Fibroblast of pulmonary artery (primary cell): ENCODE measurements around the gene BCL7A.

ENCODE experiments used
- DNase-seq: peaks from one replicate; pipeline ENCODE4 v3.0.0-alpha.2; 2010; ENCODE audit warnings: low read depth
- H3K4me3 ChIP-seq: replicated peaks from 2 replicates; pipeline ENCODE4 v1.5.1; 2011; ENCODE audit warnings: low read depth, mild to moderate bottlenecking, control low read depth, low read length, moderate library complexity
- CTCF ChIP-seq: IDR thresholded peaks from 2 replicates; pipeline ENCODE4 v1.5.1; 2011; ENCODE audit warnings: mild to moderate bottlenecking, control low read depth, low read length, inconsistent platforms; ENCODE audit errors: missing control alignments

Gene BCL7A

GRCh38 chr12:122021822-122022392 lies at the start of gene BCL7A:
TSS of gene BCL7A (plus strand) at chr12:122021884. CDS start at chr12:122022092, 208 bp downstream.
- TF ChIP-seq CTCF, result no peak
- DNase-seq, result peak; percentile 81
- peak within 1 kb of the TSS; percentile 59 for H3K4me3 ChIP-seq

GRCh38 chr12:121974026-121974985 lies 47.4 kb upstream of the BCL7A start:
- DNase-seq, result no peak
- H3K4me3 ChIP-seq, result no peak overlapping the region
- no peak for TF ChIP-seq CTCF

GRCh38 chr12:121975021-121975420 lies 46.7 kb upstream of the BCL7A start:
- no peak for DNase-seq

GRCh38 chr12:121976950-121977349 lies 44.7 kb upstream of the BCL7A start:
- TF ChIP-seq CTCF, result no peak
- DNase-seq, result no peak
- H3K4me3 ChIP-seq, result no peak overlapping the region

More at GRCh38 chr12:121975021-121975420, 46.7 kb upstream of the BCL7A start:
- H3K4me3 ChIP-seq, result no peak overlapping the region
- TF ChIP-seq CTCF, result no peak

GRCh38 chr12:121980191-121980891 lies 41.3 kb upstream of the BCL7A start:
- peak; percentile 26 for DNase-seq
- H3K4me3 ChIP-seq, result no peak overlapping the region
- TF ChIP-seq CTCF, result no peak

- DNase-seq, result no peak
- H3K4me3 ChIP-seq, result no peak overlapping the region
- no peak for TF ChIP-seq CTCF
Observed at GRCh38 chr12:121980892-121981272, 40.8 kb upstream of the BCL7A start.
